ENCODE measurements around the gene RUFY2. TPM values are rescaled to one million over a fixed set of nuclear protein-coding genes. Genes with fewer than 3 reads are reported as not detected.

RUFY2 gene
- total and polyA plus RNA-seq, 8 donors = 4.6 to 104 (median 27.6) TPM

DNA sequence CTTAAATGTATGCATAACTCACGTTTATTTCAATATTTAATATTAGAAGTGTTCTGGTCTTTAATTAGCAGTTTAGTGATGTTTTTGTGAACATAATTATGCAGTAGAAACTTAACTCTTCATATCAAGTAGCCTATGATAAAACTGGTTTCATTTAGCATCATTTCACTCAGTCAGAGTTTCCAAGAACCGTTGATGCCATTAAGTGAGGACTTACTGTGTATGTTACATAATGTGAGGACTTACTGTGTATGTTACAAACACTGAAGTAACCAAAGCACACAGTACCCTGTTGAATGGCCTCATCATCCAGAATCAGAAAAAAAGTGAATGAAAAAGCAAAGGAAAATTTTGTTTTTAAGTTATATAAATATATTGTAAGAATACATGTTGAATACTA, 41.5 kb downstream of the RUFY2 start:
- WGBS, 5 donors = 72 to 82% (median 81%) methylated on average over 2 of the region's 2 CpGs
- H3K36me3 ChIP-seq = peaks cover 3 to 86% (median 71%) of the 10 kb centered on the region in 4 donors
- no peak overlapping the region for H3K27ac ChIP-seq
- intact Hi-C loops (cut with DNase I; ENCODE audit: low total_unique reads) = no loop called here
- no peaks in the 10 kb centered on the region for H3K4me1 ChIP-seq
- TF ChIP-seq CTCF (IDR thresholded peaks at IDR 0.05) = no peak
- TF ChIP-seq POLR2A (IDR thresholded peaks at IDR 0.05) = no peak
- TF ChIP-seq EP300 (IDR thresholded peaks at IDR 0.05) = no peak
- TF ChIP-seq POLR2AphosphoS5 (IDR thresholded peaks at IDR 0.05) = no peak
- no peaks in the 10 kb centered on the region for H3K9me3 ChIP-seq
- no peak for DNase-seq
- no peak overlapping the region for H3K4me3 ChIP-seq
- H3K27me3 ChIP-seq = no peaks in the 10 kb centered on the region

DNA sequence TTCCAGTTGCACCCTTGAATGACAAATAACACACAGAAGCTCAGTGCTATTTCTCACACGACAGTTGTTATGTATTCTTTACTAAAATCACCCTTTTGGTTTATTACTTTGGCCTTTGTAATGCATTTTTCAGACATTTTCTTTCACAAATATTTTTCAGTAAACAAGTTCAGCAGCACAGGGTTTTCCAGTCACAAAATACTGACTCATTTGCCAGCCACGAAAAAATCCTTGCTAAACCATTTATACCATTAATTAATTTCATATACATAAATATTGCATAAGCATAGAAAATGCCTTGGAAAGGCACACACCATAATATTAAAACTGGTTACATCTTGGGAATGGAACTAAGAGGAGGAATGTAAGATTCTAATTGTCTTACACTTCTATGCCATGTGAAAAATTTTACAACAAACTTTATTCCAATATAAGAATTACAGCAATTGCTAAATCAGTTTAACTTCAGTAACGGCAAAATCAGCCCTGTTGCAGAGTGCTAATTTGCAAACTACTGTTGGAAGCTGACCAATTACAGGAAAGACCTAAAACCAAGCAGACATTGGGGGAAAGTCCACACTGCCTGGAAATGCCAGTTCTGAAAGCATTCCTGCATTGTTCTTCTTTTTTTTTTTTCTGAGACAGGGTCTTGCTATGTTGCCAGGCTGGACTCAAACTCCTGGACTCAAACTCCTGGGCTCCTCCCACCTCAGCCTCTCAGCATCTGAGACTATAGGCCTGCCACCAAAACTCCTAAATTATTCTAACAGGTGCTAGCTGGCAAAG, 42.8 kb downstream of the RUFY2 start:
- Histone ChIP-seq H3K27ac (no peak overlapping the region), H3K4me3 (no peak overlapping the region), H3K9me3 (no peaks in the 10 kb centered on the region), H3K27me3 (no peaks in the 10 kb centered on the region), H3K36me3 (peaks cover 3 to 85% (median 69%) of the 10 kb centered on the region in 4 donors), H3K4me1 (no peaks in the 10 kb centered on the region)
- intact Hi-C loops (cut with DNase I; ENCODE audit: low total_unique reads) = no loop called here
- TF ChIP-seq EP300 (IDR thresholded peaks at IDR 0.05) = no peak
- no peak for TF ChIP-seq POLR2A (IDR thresholded peaks at IDR 0.05)
- TF ChIP-seq POLR2AphosphoS5 (IDR thresholded peaks at IDR 0.05) = no peak
- no peak for TF ChIP-seq CTCF (IDR thresholded peaks at IDR 0.05)
- DNase-seq = no peak
- 74 to 85% (median 85%) methylated on average over 3 of the region's 3 CpGs for WGBS, 5 donors

GRCh38 chr10:68362590-68362989, 44.5 kb downstream of the RUFY2 start:
- H3K36me3 ChIP-seq = peaks cover 3 to 87% (median 71%) of the 10 kb centered on the region in 4 donors
- DNase-seq = no peak
- H3K27ac ChIP-seq = no peak overlapping the region
- intact Hi-C loops (cut with DNase I; ENCODE audit: low total_unique reads) = no loop called here
- H3K4me1 ChIP-seq = no peaks in the 10 kb centered on the region
- WGBS, 5 donors = 81 to 95% (median 93%) methylated on average over 3 of the region's 3 CpGs
- TF ChIP-seq EP300 (IDR thresholded peaks at IDR 0.05) (no peak), CTCF (IDR thresholded peaks at IDR 0.05) (no peak), POLR2AphosphoS5 (IDR thresholded peaks at IDR 0.05) (no peak)
- no peaks in the 10 kb centered on the region for H3K27me3 ChIP-seq
- no peaks in the 10 kb centered on the region for H3K9me3 ChIP-seq
- H3K4me3 ChIP-seq = no peak overlapping the region

DNA sequence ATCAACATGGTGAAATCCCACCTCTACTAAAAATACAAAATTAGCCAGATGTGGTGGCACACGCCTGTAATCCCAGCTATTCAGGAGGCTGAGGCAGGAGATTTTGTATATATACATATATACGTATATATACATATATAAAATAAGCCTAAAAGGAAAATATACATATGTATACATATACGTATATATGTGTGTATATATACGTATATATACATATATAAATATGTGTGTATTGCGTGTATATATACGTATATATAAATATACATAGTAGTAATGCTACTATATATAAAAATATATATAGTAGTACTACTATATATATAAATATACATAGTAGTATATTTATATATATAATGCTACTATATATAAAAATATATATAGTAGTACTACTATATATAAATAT, 47.9 kb downstream of the RUFY2 start:
- Histone ChIP-seq H3K4me1 (no peaks in the 10 kb centered on the region), H3K36me3 (peaks cover 3 to 95% (median 89%) of the 10 kb centered on the region in 4 donors), H3K27ac (no peak overlapping the region), H3K27me3 (no peaks in the 10 kb centered on the region), H3K4me3 (no peak overlapping the region), H3K9me3 (no peaks in the 10 kb centered on the region)
- WGBS, 5 donors = 92 to 97% (median 95%) methylated on average over 6 of the region's 6 CpGs
- intact Hi-C loops (cut with DNase I; ENCODE audit: low total_unique reads) = no loop called here
- DNase-seq = no peak
- TF ChIP-seq EP300 (IDR thresholded peaks at IDR 0.05) = no peak
- no peak for TF ChIP-seq CTCF (IDR thresholded peaks at IDR 0.05)
- no peak for TF ChIP-seq POLR2AphosphoS5 (IDR thresholded peaks at IDR 0.05)
- TF ChIP-seq POLR2A (IDR thresholded peaks at IDR 0.05) = no peak

All from stomach (tissue), 9 donors.